GM08714 (cell line): ENCODE measurements around the gene CHTF8.
"Not testable (repeated sequence)": the region's sequence is repeated elsewhere in the genome, so short reads cannot be mapped to it uniquely, and the experiment has no call there.

Source experiments
- H3K4me3 ChIP-seq: fragments of 200-500 bp; sonication (Bioruptor generic); 2 replicates; pipeline ENCODE4 v1.5.1; 2014; ENCODE audit warnings: mild to moderate bottlenecking, low read length, inconsistent platforms
- ZNF274 ChIP-seq: IDR thresholded peaks from 2 replicates; pipeline ENCODE4 v1.6.1; 2012; ENCODE audit warnings: mild to moderate bottlenecking, low read depth, low read length

The CHTF8 gene

GRCh38 chr16:69157196-69157595, 24.8 kb upstream of the CHTF8 start:
- H3K4me3 ChIP-seq = no peak overlapping the region
- TF ChIP-seq ZNF274 = no peak

GRCh38 chr16:69150146-69150865, 17.9 kb upstream of the CHTF8 start:
- H3K4me3 ChIP-seq = no peak overlapping the region
- no peak for TF ChIP-seq ZNF274

GRCh38 chr16:69149621-69150020, 17.2 kb upstream of the CHTF8 start:
- not testable (repeated sequence) for H3K4me3 ChIP-seq

GRCh38 chr16:69145658-69146057, 13.3 kb upstream of the CHTF8 start:
- TF ChIP-seq ZNF274 = no peak
- H3K4me3 ChIP-seq = no peak overlapping the region

GRCh38 chr16:69143116-69143515, 10.7 kb upstream of the CHTF8 start:
- no peak overlapping the region for H3K4me3 ChIP-seq
- TF ChIP-seq ZNF274 = no peak

GRCh38 chr16:69141936-69142335, 9.5 kb upstream of the CHTF8 start:
- no peak overlapping the region for H3K4me3 ChIP-seq
- no peak for TF ChIP-seq ZNF274

- no peak for TF ChIP-seq ZNF274
- H3K4me3 ChIP-seq = no peak overlapping the region
These were observed 8.6 kb upstream of the CHTF8 start for GRCh38 chr16:69141014-69141413.

GRCh38 chr16:69139464-69139863, 7.1 kb upstream of the CHTF8 start:
- H3K4me3 ChIP-seq = not testable (repeated sequence)

- no peak for TF ChIP-seq ZNF274
- H3K4me3 ChIP-seq = no peak overlapping the region
These were observed 6.2 kb upstream of the CHTF8 start for GRCh38 chr16:69138608-69139007.

GRCh38 chr16:69133373-69133954, 1.1 kb upstream of the CHTF8 start:
- TF ChIP-seq ZNF274 = no peak
- H3K4me3 ChIP-seq = peak overlapping the region; percentile 100

GRCh38 chr16:69131839-69132423, 457 bp downstream of the CHTF8 start:
- TF ChIP-seq ZNF274 = no peak
- H3K4me3 ChIP-seq = peak overlapping the region; percentile 100

GRCh38 chr16:69131167-69131838, 1.1 kb downstream of the CHTF8 start:
- peak overlapping the region; percentile 100 for H3K4me3 ChIP-seq
- TF ChIP-seq ZNF274 = no peak

- no peak overlapping the region; the same call in 1 of the 2 replicates for H3K4me3 ChIP-seq
- TF ChIP-seq ZNF274 = no peak
These were observed 1.9 kb downstream of the CHTF8 start for GRCh38 chr16:69130461-69130860.

- no peak overlapping the region for H3K4me3 ChIP-seq
- no peak for TF ChIP-seq ZNF274
These were observed 4.3 kb downstream of the CHTF8 start for GRCh38 chr16:69127966-69128510.

- H3K4me3 ChIP-seq = not testable (repeated sequence)
These were observed 5.6 kb downstream of the CHTF8 start for GRCh38 chr16:69126801-69127200.
